ENCODE results near the gene NFATC1.
"Not testable (repeated sequence)": the region's sequence is repeated elsewhere in the genome, so short reads cannot be mapped to it uniquely, and the experiment has no call there.

The NFATC1 gene

DNA sequence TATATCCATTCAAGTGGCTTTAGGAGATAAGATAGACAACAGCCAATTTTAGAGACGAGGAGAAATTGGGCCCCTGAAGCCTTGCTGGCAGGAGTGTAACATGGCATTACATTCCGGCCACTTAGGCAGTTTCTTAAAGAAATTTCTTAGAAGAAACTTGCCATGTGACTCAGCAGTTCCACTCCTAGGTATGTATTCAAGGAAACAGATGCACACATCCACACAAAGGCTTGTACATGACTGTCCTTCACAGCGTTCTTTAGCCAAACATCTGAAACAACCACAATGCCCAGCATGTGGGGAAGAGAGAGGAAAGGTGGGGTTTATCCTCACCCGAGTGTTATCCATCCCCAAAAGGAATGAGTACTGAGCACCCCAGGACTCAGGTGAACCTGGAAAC is 107.1 kb downstream of the NFATC1 start:
- no peak overlapping the region for H3K4me3 ChIP-seq (ENCODE audit: low read depth, low read length)
- no peak for TF ChIP-seq CTCF (IDR thresholded peaks at IDR 0.05; ENCODE audit: insufficient read depth, low read length, missing control alignments)
- DNase-seq (ENCODE audit: low read depth, low spot score), result no peak
- POLR2A ChIA-PET, result no interaction called here
- CTCF ChIA-PET, result no interaction called here

GRCh38 chr18:79503406-79503805 is 107.7 kb downstream of the NFATC1 start:
- no peak for TF ChIP-seq CTCF (IDR thresholded peaks at IDR 0.05; ENCODE audit: insufficient read depth, low read length, missing control alignments)
- no peak overlapping the region for H3K4me3 ChIP-seq (ENCODE audit: low read depth, low read length)
- ChIA-PET CTCF (no interaction called here), POLR2A (no interaction called here)
- DNase-seq (ENCODE audit: low read depth, low spot score), result no peak

- no peak for DNase-seq (ENCODE audit: low read depth, low spot score)
- ChIA-PET CTCF (no interaction called here), POLR2A (no interaction called here)
- no peak overlapping the region for H3K4me3 ChIP-seq (ENCODE audit: low read depth, low read length)
- no peak for TF ChIP-seq CTCF (IDR thresholded peaks at IDR 0.05; ENCODE audit: insufficient read depth, low read length, missing control alignments)
These were observed 108.3 kb downstream of the NFATC1 start for GRCh38 chr18:79504034-79504433.

DNA sequence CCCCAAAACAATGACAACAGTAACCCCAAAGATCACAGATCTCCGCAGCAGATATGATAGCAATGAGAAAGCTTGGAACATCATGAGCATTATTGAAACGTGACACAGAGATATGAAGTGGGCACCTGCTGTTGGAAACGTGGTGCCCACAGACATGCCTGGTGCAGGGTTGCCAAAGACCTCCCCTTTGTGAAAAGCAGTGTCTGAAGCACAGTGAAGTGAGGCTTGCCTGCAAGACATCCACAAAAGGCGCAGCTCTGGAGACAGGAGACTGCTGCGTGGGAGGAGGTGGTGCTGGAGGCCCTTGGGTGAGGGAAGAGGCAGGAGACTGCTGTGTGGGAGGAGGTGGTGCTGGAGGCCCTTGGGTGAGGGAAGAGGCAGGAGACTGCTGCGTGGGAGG is 108.8 kb downstream of the NFATC1 start:
- H3K4me3 ChIP-seq (ENCODE audit: low read depth, low read length); DNase-seq (ENCODE audit: low read depth, low spot score); CTCF ChIA-PET; POLR2A ChIA-PET: not testable (repeated sequence)

DNA sequence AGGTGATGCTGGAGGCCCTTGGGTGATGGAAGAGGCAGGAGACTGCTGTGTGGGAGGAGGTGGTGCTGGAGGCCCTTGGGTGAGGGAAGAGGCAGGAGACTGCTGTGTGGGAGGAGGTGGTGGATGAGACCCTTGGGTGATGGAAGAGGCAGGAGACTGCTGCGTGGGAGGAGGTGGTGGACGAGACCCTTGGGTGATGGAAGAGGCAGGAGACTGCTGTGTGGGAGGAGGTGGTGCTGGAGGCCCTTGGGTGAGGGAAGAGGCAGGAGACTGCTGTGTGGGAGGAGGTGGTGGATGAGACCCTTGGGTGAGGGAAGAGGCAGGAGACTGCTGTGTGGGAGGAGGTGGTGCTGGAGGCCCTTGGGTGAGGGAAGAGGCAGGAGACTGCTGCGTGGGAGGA is 109.7 kb downstream of the NFATC1 start:
- H3K4me3 ChIP-seq (ENCODE audit: low read depth, low read length); POLR2A ChIA-PET; DNase-seq (ENCODE audit: low read depth, low spot score): not testable (repeated sequence)
- CTCF ChIA-PET, result interaction anchor here (1.0 kb wide), 1 partner anchor 125 kb away, joined by 3 read pairs; no protein-coding TSS in a partner anchor

DNA sequence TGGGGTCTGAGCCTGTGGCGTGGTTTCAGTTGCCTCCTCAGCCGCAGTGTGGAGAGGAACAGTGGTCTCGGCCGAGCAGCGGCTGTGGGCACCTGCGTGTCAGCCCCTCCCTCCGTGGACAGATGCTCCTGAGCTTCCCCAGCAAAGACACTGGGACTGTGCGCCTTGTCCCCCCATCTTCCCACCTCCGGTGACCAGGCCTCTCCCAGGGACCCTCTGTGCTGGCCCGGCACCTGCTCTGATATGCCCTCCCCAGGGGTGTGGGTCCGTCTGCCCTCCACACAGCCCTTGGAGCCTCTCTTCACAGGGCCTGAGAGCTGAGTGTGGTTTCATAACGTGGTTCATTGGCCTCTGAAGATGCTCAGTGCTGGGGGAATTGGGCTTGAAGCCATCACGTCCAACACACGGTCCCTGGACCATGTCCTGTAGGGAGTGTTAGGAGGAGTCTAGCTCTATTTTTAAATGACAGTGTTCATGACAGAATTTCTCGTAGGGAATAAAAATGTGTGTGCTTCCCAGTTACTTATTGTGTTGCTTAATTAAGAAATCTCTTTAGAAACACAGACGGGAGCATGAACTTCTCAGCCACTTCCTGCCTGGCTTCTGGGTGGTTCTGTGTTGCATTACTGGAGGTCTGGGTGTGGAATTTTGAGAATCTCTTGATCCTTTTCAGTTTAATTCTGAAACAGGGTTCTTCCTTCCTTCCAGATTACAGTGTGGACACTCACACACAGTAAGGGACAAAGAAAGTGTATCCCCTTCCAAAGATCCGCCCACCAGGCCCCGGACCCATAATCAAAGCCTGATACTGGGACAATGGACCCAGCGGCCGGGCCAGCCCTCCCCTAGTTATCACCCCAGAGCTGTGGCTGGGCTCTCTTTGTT is 110.7 kb downstream of the NFATC1 start:
- ChIA-PET POLR2A (interaction anchor here (2.0 kb wide), 1 partner anchor 21 kb away, joined by 6 read pairs; no protein-coding TSS in a partner anchor), CTCF (interaction anchor here (1.0 to 1.5 kb wide), 3 partner anchors 126 to 138 kb away, joined by 3 to 6 read pairs (median 3); no protein-coding TSS in a partner anchor)
- no peak for TF ChIP-seq CTCF (IDR thresholded peaks at IDR 0.05; ENCODE audit: insufficient read depth, low read length, missing control alignments)
- no peak for DNase-seq (ENCODE audit: low read depth, low spot score)
- no peak overlapping the region for H3K4me3 ChIP-seq (ENCODE audit: low read depth, low read length)

DNA sequence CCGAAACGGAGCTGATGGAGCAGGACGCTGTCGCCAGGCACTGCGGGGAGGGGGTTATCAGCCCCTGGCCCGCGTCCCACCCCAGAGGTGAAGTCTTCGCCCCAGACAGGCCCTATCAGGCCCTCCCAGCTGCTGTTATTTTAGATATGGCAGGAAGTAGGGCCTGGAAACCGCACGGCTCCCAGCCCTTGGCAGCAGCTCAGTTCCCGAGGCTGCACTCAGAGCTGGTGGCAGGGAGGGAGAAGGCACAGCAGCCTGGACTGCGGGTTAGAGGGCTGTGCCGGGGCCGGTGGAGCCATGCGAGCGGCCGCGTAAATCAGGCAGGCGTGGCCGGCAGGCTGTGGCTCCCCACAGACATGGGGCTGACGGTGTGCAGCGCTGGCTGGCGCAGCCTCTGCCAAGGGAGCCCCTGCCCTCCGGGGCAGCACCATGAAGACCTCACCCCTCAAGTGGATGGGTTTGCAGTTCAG is 111.4 kb downstream of the NFATC1 start:
- ChIA-PET POLR2A (interaction anchor here (2.0 kb wide), 1 partner anchor 21 kb away, joined by 6 read pairs; no protein-coding TSS in a partner anchor), CTCF (interaction anchor here (1.0 to 1.5 kb wide), 4 partner anchors 111 to 138 kb away, joined by 3 to 7 read pairs (median 4); no protein-coding TSS in a partner anchor)
- DNase-seq (ENCODE audit: low read depth, low spot score), result no peak
- no peak overlapping the region for H3K4me3 ChIP-seq (ENCODE audit: low read depth, low read length)
- TF ChIP-seq CTCF (IDR thresholded peaks at IDR 0.05; ENCODE audit: insufficient read depth, low read length, missing control alignments), result no peak

All from AG04449 (cell line).